GM18520 (cell line): ENCODE results near the gene DNAJA4.

Source experiments
- ATAC-seq: cut with Tn5 transposase; IDR thresholded peaks from one replicate; pipeline ENCODE4 v1.9.1; 2021; ENCODE audit not compliant: unreplicated experiment

Gene DNAJA4

GRCh38 chr15:78313383-78313782 lies 49.0 kb downstream of the DNAJA4 start:
- no peak for ATAC-seq

GRCh38 chr15:78314181-78314581 lies 49.8 kb downstream of the DNAJA4 start:
- ATAC-seq, result no peak

GRCh38 chr15:78315686-78316282 lies 51.4 kb downstream of the DNAJA4 start:
- no peak for ATAC-seq

- peak; percentile 54 for ATAC-seq
Observed at GRCh38 chr15:78316283-78317083, 52.1 kb downstream of the DNAJA4 start.

GRCh38 chr15:78317145-78317836 lies 52.9 kb downstream of the DNAJA4 start:
- no peak for ATAC-seq

GRCh38 chr15:78319588-78319987 lies 55.2 kb downstream of the DNAJA4 start:
- ATAC-seq, result no peak

GRCh38 chr15:78320183-78320582 lies 55.8 kb downstream of the DNAJA4 start:
- ATAC-seq, result no peak

- ATAC-seq, result no peak
Observed at GRCh38 chr15:78321041-78321570, 56.7 kb downstream of the DNAJA4 start.

- ATAC-seq, result no peak
Observed at GRCh38 chr15:78321786-78322185, 57.4 kb downstream of the DNAJA4 start.

- no peak for ATAC-seq
Observed at GRCh38 chr15:78322243-78322642, 57.9 kb downstream of the DNAJA4 start.

- no peak for ATAC-seq
Observed at GRCh38 chr15:78322724-78323521, 58.6 kb downstream of the DNAJA4 start.

- no peak for ATAC-seq
Observed at GRCh38 chr15:78323693-78324092, 59.3 kb downstream of the DNAJA4 start.

GRCh38 chr15:78324144-78324543 lies 59.8 kb downstream of the DNAJA4 start:
- ATAC-seq, result no peak

- ATAC-seq, result no peak
Observed at GRCh38 chr15:78325092-78325843, 60.9 kb downstream of the DNAJA4 start.

- ATAC-seq, result no peak
Observed at GRCh38 chr15:78327466-78327865, 63.1 kb downstream of the DNAJA4 start.

GRCh38 chr15:78329625-78330024 lies 65.3 kb downstream of the DNAJA4 start:
- no peak for ATAC-seq
